ENCODE data around the gene SIK2.
"Not testable (repeated sequence)": the region's sequence is repeated elsewhere in the genome, so short reads cannot be mapped to it uniquely, and the experiment has no call there.

The SIK2 gene

DNA sequence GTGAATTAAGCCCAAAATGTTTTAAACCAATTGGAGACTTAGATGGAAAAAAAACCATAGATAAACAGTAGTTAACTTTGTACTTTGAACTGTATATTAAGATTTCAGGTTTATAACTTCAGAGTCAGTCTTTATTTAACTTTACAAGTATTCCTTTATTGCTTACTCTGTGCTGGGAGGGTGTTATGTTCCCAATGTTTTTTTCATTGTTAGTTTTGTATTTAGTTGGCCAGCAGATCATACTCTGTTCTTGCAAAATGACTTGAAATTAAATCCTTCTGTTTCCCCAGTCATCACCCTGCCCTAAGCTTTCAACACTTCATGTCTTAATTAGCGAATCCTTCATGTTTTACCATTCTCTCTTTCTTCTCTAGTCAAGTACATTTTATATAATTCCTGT, 25.3 kb downstream of the SIK2 start:
- DNase-seq, result no peak

DNA sequence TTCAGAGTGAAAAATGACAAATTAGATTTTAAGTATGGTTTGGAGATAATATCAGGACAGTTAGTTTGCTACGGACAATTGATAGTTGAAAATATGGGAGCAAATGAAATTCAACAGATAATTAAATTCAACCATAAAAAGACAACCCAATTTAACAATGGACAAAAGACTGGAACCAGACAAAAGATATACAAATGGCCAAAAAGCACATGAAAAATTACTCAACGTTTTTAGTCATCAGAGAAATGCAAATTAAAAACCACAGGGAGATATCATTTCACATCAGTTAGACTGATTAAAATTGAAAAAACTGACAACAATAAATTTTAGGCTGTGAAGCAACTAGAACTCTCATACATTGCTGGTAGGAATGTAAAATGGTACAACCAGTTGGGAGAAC, 27.2 kb downstream of the SIK2 start:
- DNase-seq, result no peak

DNA sequence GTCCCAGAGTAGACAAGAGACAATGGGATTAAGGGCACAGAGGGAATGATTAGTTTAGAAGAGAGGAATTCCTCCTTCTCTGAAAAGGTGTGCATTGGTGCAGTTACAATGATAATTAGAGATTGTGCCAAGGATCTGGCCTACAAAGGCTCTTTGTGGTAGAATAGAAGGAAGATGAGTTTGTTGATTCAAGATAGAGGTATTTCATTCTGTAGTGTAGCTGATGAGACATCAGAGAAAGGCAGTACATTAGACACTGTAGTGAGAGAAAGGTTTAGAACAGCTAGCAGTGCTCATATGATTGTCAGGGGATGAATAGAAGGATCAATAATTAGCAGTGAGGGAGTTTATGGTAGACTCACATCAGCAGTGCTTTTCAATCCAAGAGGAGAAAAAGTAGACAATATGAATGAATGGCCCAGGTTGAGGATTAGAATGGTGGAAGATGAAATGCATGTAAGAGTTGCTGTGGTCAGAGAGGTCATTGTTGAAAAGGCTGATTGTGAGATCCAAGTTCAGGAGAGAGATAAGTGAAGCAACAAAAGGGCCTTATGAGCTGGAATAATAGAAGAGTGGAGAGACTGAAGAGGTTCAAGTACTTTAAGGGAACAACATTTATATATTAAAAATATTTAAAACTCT, 28.9 kb downstream of the SIK2 start:
- DNase-seq, result no peak

DNA sequence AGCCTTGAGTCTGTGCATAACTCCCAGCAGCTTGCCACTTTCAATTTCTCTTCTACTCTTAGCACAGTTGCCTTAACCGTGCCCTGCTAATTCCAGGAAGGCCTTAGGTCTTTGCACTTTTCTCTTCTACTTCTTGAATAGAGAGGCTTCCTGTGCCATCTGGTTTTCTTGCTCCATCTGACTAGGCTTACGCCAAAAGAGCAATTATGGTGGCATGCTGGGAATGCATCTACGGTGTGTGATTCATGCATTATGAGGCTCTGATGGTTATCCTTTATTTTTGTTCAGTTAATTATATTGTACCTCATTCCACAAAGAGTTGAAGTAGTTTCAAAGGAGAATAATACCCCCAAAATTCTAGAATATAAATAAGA, 29.4 kb downstream of the SIK2 start:
- DNase-seq, result no peak

DNA sequence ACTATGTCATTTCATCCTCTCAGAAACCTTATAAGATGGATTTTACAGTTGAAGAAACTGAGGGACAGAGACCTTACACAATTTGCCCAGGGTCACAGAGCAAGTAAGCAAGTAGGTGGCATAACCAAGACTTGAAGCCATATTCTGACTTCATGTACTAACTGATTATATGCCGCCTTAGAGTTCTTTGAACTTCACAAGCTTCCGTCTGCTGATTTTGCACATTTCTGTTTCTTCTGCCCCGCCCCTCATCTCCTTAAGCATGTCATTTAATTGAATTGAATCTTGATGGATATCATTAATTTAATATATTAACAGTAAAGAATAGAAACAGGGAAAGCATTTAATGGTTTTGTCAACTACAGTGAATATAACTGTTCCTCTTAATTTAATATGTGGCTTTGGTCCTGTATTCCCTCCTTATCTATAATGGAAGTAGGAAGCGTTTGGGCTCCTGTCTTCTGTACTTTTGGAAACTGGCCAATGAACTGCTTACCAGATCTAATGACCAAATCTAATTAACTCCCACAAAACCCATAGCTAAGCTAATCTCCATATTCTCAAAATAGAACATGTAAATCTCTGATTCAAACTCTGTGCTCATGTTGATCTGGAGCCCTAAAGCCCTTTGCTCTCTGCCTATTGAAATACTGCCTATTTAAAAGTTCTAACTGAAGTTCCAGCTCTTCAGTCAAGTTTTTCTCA, 30.4 kb downstream of the SIK2 start:
- DNase-seq, result no peak

DNA sequence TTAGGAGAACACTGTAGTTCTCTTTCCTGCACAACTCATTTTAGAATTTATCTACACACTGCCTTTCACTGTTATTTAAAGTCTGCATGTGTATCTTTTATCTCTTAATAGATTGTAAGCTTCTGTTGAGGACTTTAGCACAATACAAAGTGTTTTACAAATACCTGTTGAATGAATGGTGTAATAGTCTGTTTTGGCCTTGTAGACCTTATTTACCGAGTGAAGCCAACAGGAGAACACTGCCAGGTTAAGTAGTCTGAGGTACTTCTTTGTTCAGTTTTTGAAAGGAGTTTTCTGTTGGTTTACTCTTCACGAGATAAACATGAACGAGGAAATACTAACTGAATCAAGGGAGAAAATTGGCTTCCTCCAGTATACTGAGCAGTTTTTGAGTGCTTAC, 31.0 kb downstream of the SIK2 start:
- no peak for DNase-seq

DNA sequence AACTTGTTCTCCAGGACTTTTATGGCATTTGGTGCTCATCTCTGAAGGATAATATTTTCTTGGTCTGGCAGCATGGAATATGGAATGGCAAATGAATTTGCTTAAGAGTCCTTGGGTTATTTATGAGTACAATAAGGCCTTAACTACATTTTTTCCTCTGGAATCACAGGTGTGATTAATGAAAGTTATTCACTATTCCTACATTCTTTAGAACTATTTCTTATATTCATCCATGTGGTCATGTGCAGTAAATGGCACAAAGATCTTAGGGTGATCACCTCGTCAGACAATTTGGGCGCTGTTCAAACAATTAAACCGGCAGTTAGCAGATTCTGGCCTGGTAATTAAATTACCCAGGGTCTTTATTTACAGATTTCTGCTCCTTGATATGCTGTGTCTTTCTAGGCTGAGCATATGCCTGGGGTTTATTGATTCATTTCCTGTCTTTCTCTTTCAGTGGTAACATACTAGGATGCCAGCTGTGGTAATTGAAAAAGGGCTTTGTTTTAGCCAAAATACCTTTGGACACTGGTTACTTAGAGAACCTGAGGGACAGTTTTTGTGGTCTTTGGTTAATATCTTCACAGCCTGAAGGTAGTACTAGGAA, 31.6 kb downstream of the SIK2 start:
- no peak for DNase-seq

DNA sequence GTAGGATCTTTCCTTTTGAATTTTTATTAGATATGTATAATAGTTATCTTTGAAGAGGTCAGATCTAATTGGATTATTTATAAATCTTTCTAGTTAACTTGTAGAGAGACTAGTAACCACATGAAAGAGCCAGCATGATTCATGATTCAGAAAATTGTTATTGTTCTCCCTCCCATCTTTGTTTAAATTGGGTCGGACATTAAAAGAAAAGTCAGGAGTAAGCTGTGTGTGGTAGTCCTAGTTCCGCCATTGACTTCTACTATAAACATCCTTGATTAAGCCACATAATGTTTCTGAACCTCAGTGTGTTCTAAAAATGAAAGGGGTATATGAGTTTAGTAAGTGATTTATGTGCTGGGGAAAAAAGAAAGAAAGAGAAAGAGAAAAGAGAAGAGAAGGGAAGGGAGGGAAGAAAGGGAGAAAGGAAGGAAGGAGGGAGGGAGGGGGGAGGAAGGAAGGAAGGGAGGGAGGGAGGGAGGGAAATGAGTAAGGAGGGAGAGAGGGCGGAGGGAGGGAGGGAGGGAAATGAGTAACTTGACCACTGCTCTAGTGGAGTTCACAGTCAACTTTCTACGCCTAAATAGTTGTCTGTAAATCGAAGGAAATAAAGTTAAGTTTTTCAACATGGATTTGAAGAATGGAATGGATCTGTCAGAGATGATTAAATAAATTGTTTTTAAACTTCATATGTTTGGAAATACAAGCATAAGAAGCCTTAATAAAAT, 32.9 kb downstream of the SIK2 start:
- DNase-seq, result no peak

DNA sequence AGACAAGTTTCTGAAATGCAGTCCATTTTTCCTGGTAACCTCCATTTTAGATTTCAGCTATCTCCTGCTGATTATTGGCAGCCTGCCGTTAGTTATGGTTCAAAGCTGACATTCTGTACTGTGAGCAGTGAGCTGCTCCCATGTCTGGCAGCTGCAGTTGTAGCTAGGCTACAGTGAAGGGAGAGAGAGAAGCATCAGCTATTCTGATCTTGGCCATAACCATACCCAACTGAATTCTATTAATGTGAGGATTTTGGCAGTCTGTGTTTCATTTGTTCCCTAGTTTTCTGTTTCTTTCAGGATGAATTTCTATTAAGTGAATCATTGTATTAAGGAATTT, 33.4 kb downstream of the SIK2 start:
- DNase-seq, result no peak

DNA sequence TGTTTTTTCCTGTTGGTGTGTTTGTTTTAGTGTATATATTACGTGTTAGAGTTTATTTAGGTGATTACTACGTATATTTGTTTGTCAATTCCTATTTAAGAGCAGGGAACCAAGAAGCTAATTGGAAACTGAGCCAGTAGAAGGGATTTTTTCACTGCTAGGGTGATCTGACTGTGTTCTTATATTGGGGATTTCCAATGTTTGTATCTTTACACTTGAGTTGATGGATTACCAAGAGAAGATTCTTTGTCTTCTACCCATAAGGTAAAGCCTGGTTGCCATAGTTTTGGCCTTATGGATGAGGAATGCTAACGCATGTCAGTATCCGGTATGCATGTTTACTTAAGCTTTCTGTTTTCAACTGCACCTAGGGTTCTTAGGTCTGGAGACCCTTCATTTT, 35.6 kb downstream of the SIK2 start:
- DNase-seq, result no peak

DNA sequence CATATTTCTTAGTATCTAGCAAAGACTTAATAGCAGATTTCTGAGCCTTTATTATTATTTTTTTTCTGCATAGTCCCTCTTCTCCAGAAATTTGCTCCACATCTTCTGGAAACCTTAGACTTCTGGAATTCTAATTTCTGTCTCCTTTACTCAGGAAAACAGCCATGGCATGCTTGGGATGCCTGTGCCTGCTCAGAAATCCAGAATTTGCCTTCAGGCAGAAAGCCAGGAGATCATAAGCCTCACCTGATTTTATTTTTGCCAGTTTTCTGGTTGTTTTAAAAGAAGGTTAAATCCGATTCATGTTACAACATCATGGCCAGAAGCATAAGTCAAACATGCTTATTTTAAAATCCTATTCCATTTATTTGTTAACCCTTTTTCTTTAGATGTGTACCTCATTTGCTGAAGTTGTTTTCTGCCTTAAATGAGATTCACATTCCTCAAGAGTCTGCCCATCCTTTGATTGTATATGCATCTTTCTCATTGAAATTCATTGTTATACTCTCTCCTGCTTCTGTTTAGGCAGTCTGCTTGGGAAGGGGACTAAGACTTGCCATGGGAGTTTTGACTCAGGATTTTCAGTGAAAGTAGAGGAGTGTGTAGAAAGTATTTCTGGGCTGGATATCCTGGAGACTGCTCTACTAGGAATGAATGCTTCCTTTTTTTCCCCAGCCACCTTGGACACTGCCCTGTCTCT, 37.1 kb downstream of the SIK2 start:
- no peak for DNase-seq

DNA sequence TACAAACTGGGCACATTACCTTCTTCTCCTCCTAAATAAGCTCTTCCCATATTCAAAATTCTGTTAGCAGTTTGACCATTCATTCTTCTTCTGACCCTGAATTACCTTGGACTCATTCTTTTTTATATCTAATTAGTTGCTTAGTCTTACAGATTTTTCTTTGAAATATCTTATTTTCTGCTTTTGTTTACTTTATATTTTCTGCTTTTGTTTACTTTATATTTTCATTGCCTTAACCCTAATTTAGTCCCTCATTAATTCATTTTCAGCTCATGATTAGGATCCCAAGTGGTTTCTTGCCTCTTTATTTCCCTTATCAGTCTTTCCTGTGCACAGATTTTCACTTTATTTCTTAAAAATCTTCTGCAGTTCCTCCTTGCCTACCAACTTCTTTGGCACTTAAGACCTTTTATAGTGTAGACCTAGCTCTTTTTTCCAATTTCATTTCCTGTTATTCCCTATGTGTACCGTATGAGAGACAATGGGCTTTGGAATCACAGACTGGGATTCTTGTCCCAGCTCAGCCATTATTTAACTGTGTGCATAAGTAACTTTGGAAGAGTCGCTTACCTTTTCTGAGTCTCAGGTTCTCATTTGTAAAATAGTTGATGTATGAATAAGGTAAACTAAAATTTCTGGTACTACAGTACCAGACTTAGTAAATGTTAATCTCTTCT, 39.2 kb downstream of the SIK2 start:
- no peak for DNase-seq

DNA sequence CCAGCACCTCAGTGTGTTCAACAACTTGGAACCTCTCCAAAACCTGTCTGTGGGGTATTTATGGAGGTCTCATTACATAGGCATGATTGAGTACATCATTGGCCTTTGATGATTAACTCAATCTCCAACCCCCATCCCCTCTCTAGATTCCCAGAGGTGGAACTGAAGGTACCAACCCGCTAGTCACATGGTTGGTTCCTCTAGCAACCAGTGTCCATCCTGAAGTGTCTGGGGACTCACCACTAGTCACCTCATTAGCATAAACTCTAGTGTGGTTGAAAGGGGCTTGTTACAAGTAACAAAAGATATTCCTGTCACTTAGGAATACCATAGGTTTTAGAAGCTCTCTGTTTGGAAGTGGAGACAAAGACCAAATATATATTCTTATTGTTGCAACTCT, 40.3 kb downstream of the SIK2 start:
- DNase-seq, result no peak

DNA sequence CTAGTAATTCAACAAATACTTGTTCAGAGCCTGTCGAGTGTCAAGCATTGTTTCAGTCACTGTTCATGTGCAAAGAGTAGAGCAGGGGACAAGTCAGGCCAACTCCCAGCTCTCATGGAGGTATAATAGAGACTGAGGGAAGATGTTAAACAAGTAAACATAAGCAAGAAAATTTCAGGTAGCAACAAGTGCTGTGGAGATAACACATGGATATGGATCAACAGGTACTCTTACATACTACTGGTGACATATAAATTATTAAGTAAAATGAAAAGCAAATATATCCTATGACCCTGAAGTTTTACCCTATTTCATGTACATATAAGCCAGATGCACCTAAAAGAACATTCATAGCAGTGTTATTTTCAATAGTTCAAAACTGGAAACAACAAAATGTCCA, 42.7 kb downstream of the SIK2 start:
- no peak for DNase-seq

DNA sequence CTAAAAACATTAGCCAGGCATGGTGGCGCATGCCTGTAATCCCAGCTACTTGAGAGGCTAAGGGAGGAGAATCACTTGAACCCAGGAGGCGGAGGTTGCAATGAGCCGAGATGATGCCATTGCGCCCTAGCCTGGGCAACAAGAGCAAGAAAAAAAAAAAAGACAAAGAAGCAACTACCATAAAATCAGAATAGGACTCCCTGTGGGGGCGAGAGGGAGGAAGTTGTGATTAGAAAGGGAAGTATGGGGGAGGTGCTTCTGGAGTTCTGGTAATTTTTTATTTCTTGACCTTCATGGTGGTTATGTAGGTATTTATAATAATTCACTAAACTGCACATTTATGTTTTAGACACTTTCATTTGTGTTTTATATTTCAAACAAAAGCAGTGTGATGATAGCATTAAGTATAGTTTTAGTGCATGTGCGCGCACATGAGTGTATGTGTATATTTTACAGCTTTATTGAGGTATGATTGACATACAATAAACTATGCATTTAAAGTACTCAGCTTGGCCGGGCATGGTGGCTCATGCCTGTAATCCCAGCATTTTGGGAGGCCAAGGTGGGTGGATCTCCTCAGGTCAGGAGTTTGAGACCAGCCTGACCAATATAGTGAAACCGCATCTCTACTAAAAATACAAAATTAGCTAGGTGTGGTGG, 43.5 kb downstream of the SIK2 start:
- no peak for DNase-seq

DNA sequence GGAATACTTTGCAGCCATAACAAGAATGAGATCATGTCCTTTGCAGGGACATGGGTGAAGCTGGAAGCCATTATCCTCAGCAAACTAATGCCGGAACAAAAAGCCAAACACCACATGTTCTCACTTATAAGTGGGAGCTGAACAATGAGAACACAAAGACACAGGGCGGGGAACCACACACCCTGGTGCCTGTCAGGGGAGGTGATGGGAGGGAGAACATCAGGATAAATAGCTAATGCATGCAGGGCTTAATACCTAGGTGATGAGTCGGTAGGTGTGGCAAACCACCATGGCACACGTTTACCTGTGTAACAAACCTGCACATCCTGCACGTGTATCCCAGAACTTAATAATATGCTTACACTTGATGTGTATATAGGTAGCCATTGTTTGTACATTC, 49.1 kb downstream of the SIK2 start:
- not testable (repeated sequence) for DNase-seq

DNA sequence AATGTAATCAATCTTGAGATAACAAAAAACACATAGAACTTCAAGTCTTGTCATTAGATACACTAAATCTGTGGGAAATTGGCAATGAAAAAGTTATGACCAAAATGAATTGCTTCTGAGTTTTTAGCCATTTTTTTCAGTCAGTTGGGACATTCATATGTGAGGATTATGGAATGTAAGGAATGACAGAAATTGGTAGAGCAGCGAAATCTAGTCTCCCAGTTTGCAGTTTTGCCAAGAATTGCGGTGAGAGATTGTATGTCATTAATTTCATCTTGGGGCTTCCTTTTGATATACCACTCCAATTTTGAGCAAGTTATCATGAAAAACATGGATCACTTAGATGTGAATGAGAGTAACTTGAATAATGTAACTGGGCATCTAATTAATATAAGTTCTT, 49.9 kb downstream of the SIK2 start:
- DNase-seq, result no peak

DNA sequence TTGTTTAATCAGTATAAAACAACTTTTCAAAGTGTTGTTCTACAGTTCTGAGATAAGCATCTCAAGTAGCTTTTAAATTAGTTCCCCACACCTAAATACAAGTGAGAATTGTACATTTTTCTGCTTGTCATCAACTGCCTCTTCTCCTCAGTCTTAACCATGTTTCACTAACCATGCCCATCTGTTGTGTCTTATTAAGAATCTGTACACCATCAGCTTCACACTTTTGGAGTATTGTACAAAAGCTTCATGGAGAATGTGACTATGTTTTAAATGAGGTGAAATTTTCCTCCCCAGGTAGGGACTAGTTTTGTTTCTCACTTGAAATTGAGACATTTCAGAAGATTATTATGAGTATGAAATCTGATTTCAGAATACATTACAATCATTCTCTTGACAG, 52.4 kb downstream of the SIK2 start:
- no peak for DNase-seq

DNA sequence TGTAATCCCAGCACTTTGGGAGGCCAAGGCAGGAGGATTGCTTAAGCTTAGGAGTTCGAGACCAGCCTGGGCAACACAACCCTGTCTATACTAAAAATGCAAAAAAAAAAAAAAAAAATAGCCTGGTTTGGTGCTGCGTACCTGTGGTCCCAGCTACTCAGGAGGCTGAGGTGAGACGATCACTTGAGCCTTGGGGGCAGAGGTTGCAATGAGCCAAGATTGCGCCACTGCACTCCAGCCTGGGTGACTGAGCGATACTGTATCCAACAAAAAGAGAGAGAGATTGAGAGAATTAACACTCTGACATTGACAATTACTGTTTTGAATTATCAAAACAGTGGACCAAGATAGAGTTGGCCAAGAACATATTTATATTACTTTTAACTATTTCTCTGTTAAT, 53.7 kb downstream of the SIK2 start:
- DNase-seq, result no peak

DNA sequence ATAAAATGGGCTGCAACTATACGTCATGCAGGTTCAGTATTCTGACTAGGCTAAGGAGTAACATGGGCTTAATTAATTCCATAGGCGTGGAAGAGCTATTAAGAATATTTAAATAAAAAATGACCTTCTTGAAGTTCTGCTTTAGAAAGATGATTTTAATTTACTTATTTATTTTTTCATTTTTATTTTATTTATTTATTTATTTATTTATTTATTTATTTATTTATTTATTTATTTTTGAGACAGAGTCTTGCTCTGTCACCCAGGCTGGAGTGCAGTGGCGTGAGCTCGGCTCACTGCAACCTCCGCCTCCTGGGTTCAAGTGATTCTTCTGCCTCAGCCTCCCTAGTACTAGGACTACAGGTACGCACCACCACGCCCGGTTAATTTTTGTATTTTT, 55.7 kb downstream of the SIK2 start:
- not testable (repeated sequence) for DNase-seq

DNA sequence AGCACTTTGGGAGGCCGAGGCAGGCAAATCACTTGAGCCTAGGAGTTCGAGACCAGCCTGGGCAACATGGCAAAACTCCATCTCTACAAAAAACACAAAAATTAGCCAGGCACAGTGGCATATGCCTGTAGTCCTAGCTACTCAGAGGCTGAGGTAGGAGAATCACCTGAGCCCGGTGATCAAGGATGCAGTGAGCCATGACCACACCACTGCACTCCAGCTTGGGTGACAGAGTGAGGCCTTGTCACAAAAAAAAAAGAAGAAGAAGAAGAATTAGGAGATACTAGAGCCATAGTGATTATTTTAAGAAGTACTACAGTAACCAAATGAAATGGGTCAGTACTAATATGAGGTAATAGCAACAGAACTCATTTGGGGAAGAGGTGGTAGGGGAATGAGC, 56.2 kb downstream of the SIK2 start:
- not testable (repeated sequence) for DNase-seq

Data from effector CD4-positive, alpha-beta T cell (primary cell).